AML-193 (cell line): Measurements from ENCODE around the gene RNASE8.

Experiments
- DNase-seq, 2 experiments: peaks; one replicate each; lab custom pipeline; 2025; lab: John Stamatoyannopoulos, UW

RNASE8 gene

GRCh38 chr14:21106498-21107282, 49.1 kb downstream of the RNASE8 start:
- DNase-seq, result peak; percentile 79 to 80

- DNase-seq, result no peak
Observed at GRCh38 chr14:21107283-21107800, 49.7 kb downstream of the RNASE8 start.
